Astrocyte of the spinal cord (primary cell): ENCODE measurements around the gene PRPF19.

ENCODE experiments used
- DNase-seq: peaks from one replicate; pipeline ENCODE4 v3.0.0; 2011; ENCODE audit warnings: low read depth, low spot score
- H3K4me3 ChIP-seq: 2 replicates; pipeline ENCODE4 v1.5.1; 2011; ENCODE audit warnings: low read depth, mild to moderate bottlenecking, low read length, moderate library complexity
- CTCF ChIP-seq: IDR thresholded peaks from 2 replicates; pipeline ENCODE4 v1.5.1; 2012; ENCODE audit warnings: low read depth, mild to moderate bottlenecking, low read length, inconsistent platforms
- in situ Hi-C: cut with HindIII; loops from 2 replicates; pipeline ENCODE4 v1.10.0; 2017; ENCODE audit warnings: low sequenced_read_pairs

Gene PRPF19

GRCh38 chr11:60921259-60921658 lies 14.9 kb upstream of the PRPF19 start:
- no peak overlapping the region for H3K4me3 ChIP-seq
- TF ChIP-seq CTCF = no peak
- in situ Hi-C loops = no loop called here
- DNase-seq = no peak

GRCh38 chr11:60919956-60920355 lies 13.6 kb upstream of the PRPF19 start:
- H3K4me3 ChIP-seq = no peak overlapping the region
- in situ Hi-C loops = no loop called here
- no peak for TF ChIP-seq CTCF
- no peak for DNase-seq

- no peak overlapping the region for H3K4me3 ChIP-seq
- no peak for TF ChIP-seq CTCF
- DNase-seq = no peak
- in situ Hi-C loops = no loop called here
Observed at GRCh38 chr11:60919320-60919719, 12.9 kb upstream of the PRPF19 start.

GRCh38 chr11:60918939-60919265 lies 12.5 kb upstream of the PRPF19 start:
- peak; percentile 65 for DNase-seq
- in situ Hi-C loops = no loop called here
- no peak overlapping the region for H3K4me3 ChIP-seq
- no peak for TF ChIP-seq CTCF

- no peak for TF ChIP-seq CTCF
- no peak for DNase-seq
- in situ Hi-C loops = no loop called here
- H3K4me3 ChIP-seq = no peak overlapping the region
Observed at GRCh38 chr11:60918251-60918938, 12.0 kb upstream of the PRPF19 start.

GRCh38 chr11:60917267-60917666 lies 10.9 kb upstream of the PRPF19 start:
- H3K4me3 ChIP-seq = no peak overlapping the region
- in situ Hi-C loops = no loop called here
- DNase-seq = no peak
- TF ChIP-seq CTCF = no peak

- TF ChIP-seq CTCF = no peak
- in situ Hi-C loops = no loop called here
Observed at GRCh38 chr11:60916669-60917206, 10.4 kb upstream of the PRPF19 start.

More at GRCh38 chr11:60916669-60917206, 10.4 kb upstream of the PRPF19 start:
- DNase-seq = no peak
- H3K4me3 ChIP-seq = no peak overlapping the region
